ENCODE results near the gene LY6G6F.
A peak's percentile ranks its signal among the peaks of the same experiment; 100 is the strongest.

DNA sequence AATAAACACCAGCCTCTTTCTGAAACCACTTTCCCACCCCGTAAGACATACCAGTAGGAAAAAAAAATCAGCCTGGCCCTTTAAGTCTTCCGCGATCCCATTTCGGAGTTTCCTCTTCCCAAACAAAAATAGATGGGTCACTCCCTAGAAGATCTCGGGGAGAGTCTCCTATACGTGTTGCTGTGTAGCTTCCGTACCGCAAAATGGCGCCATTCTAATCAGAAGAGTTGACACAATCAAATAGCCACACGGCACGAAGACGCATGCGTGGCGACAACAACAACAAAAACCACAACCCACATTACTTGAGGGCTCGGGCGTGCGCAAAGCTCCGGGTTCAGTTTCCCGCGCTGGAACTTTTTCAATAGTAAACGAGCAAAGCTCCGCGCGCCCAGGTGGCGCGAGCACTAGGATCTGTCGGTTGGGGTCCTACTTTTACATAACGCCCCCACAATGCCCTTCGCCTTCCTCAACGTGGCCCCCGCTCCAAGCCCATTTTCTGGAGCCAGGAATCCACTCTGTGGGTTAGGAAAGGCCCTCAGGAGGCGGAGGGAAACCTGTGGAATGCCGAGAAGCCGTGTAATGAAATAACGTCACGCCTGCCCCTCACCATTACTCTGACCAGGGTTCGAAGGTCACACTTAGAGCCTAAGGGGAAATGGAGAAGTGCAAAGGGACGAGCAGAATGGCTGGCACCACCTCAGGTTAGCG lies 41.7 kb upstream of the LY6G6F start, which contains the start of gene GPANK1:
- peak; percentile 70 for TF ChIP-seq POLR2A (IDR thresholded peaks at IDR 0.05)
- TF ChIP-seq, protein P1, sequence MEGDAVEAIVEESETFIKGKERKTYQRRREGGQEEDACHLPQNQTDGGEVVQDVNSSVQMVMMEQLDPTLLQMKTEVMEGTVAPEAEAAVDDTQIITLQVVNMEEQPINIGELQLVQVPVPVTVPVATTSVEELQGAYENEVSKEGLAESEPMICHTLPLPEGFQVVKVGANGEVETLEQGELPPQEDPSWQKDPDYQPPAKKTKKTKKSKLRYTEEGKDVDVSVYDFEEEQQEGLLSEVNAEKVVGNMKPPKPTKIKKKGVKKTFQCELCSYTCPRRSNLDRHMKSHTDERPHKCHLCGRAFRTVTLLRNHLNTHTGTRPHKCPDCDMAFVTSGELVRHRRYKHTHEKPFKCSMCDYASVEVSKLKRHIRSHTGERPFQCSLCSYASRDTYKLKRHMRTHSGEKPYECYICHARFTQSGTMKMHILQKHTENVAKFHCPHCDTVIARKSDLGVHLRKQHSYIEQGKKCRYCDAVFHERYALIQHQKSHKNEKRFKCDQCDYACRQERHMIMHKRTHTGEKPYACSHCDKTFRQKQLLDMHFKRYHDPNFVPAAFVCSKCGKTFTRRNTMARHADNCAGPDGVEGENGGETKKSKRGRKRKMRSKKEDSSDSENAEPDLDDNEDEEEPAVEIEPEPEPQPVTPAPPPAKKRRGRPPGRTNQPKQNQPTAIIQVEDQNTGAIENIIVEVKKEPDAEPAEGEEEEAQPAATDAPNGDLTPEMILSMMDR (IDR thresholded peaks at IDR 0.05): peak in 1 of 4 experiments; percentile 11
- TF ChIP-seq POLR2AphosphoS5 (IDR thresholded peaks at IDR 0.05): peak; percentile 98

Measured in prostate gland (tissue), 2 donors.